Progenitor cell of endocrine pancreas (in vitro differentiated cells): ENCODE data around the gene PSMB5. TPM values are rescaled to one million over a fixed set of nuclear protein-coding genes. Genes with fewer than 3 reads are reported as not detected.

Experiments used
- DNase-seq: peaks from one replicate; pipeline ENCODE4 v3.0.0; 2021; ENCODE audit warnings: low spot score; ENCODE audit not compliant: unreplicated experiment
- H3K27ac Mint-ChIP-seq: 2 replicates; pipeline ENCODE4 v1.8.0; 2021; ENCODE audit warnings: mild to moderate bottlenecking, moderate library complexity, mixed read lengths
- H3K27me3 Mint-ChIP-seq: 2 replicates; pipeline ENCODE4 v1.8.0; 2021; ENCODE audit warnings: mixed read lengths
- H3K36me3 Mint-ChIP-seq: 2 replicates; pipeline ENCODE4 v1.8.0; 2022; ENCODE audit warnings: mixed read lengths; ENCODE audit not compliant: insufficient read depth
- H3K4me1 Mint-ChIP-seq: 2 replicates; pipeline ENCODE4 v1.8.0; 2021; ENCODE audit warnings: low read depth, mixed read lengths
- H3K4me3 Mint-ChIP-seq: 2 replicates; pipeline ENCODE4 v1.8.0; 2021; ENCODE audit warnings: low read depth, mild to moderate bottlenecking, moderate library complexity, mixed read lengths
- H3K9me3 Mint-ChIP-seq: 2 replicates; pipeline ENCODE4 v1.8.0; 2021; ENCODE audit warnings: low read depth, mixed read lengths
- CTCF ChIP-seq: fragments of 200-600 bp; sonication (generic); IDR thresholded peaks from one replicate; pipeline ENCODE4 v1.5.0; 2021; ENCODE audit warnings: antibody characterized with exemption, mild to moderate bottlenecking; ENCODE audit not compliant: unreplicated experiment
- total RNA-seq: library from RNA; stranded (reverse); gene quantifications from 2 replicates; pipeline ENCODE4 v1.2.1, GENCODE V29; 2021

Gene PSMB5
- total RNA-seq, 1 donor from 2014 or later: 156 TPM

GRCh38 chr14:23069413-23069806, 34.7 kb upstream of the PSMB5 start:
- no peak for TF ChIP-seq CTCF
- Mint-ChIP-seq H3K4me1 (peaks cover 34% of the 10 kb centered on the region), H3K4me3 (peak overlapping the region; percentile 96), H3K27ac (peak overlapping the region; percentile 95), H3K9me3 (no peaks in the 10 kb centered on the region), H3K36me3 (peaks cover 18% of the 10 kb centered on the region), H3K27me3 (no peaks in the 10 kb centered on the region)
- no peak for DNase-seq

- Mint-ChIP-seq H3K27ac (peak overlapping the region; percentile 76), H3K4me1 (peaks cover 34% of the 10 kb centered on the region), H3K36me3 (peaks cover 19% of the 10 kb centered on the region), H3K9me3 (no peaks in the 10 kb centered on the region), H3K4me3 (peak overlapping the region; percentile 63), H3K27me3 (no peaks in the 10 kb centered on the region)
- peak; percentile 98 for TF ChIP-seq CTCF
- DNase-seq: peak; percentile 74
Measured at GRCh38 chr14:23068789-23069412, 34.2 kb upstream of the PSMB5 start.

- Mint-ChIP-seq H3K4me1 (peaks cover 34% of the 10 kb centered on the region), H3K36me3 (peaks cover 26% of the 10 kb centered on the region)
Measured at GRCh38 chr14:23067847-23068788, 33.4 kb upstream of the PSMB5 start.

GRCh38 chr14:23066855-23067744, 32.4 kb upstream of the PSMB5 start:
- DNase-seq: no peak
- Mint-ChIP-seq H3K27ac (no peak overlapping the region), H3K27me3 (no peaks in the 10 kb centered on the region), H3K9me3 (no peaks in the 10 kb centered on the region), H3K36me3 (peaks cover 33% of the 10 kb centered on the region), H3K4me1 (peaks cover 30% of the 10 kb centered on the region), H3K4me3 (no peak overlapping the region)
- no peak for TF ChIP-seq CTCF

More at GRCh38 chr14:23067847-23068788, 33.4 kb upstream of the PSMB5 start:
- no peak for DNase-seq
- Mint-ChIP-seq H3K9me3 (no peaks in the 10 kb centered on the region), H3K4me3 (peak overlapping the region; percentile 63), H3K27ac (peak overlapping the region; percentile 76), H3K27me3 (no peaks in the 10 kb centered on the region)
- no peak for TF ChIP-seq CTCF

- Mint-ChIP-seq H3K27ac (no peak overlapping the region), H3K36me3 (peaks cover 34% of the 10 kb centered on the region), H3K9me3 (no peaks in the 10 kb centered on the region)
Measured at GRCh38 chr14:23066368-23066767, 31.7 kb upstream of the PSMB5 start.

More at GRCh38 chr14:23066368-23066767, 31.7 kb upstream of the PSMB5 start:
- H3K4me3 Mint-ChIP-seq: no peak overlapping the region
- no peaks in the 10 kb centered on the region for H3K27me3 Mint-ChIP-seq
- TF ChIP-seq CTCF: no peak
- H3K4me1 Mint-ChIP-seq: peaks cover 22% of the 10 kb centered on the region
- DNase-seq: no peak
